Erythroblast (primary cell): ENCODE results near the gene INTS7.
A peak's percentile ranks its signal among the peaks of the same experiment; 100 is the strongest.
"Not testable (repeated sequence)": the region's sequence is repeated elsewhere in the genome, so short reads cannot be mapped to it uniquely, and the experiment has no call there.

Source experiments
- DNase-seq, 2 experiments: peaks; one replicate each; lab custom pipeline; 2025; lab: John Stamatoyannopoulos, UW
- GATA1 ChIP-seq: IDR thresholded peaks from 2 replicates; pipeline ENCODE4 v1.6.1; 2011; ENCODE audit warnings: low read depth, mild to moderate bottlenecking, control low read depth, low read length, moderate library complexity
- POLR2A ChIP-seq: IDR thresholded peaks from 2 replicates; pipeline ENCODE4 v1.6.1; 2011; ENCODE audit warnings: mild to moderate bottlenecking, low read length

Gene INTS7

GRCh38 chr1:211975152-211975941 lies 60.0 kb downstream of the INTS7 start:
- peak in 1 of 2 experiments; percentile 20 for DNase-seq
- TF ChIP-seq POLR2A (no peak), GATA1 (no peak)

GRCh38 chr1:211973541-211973940 lies 61.8 kb downstream of the INTS7 start:
- no peak for DNase-seq
- TF ChIP-seq GATA1 (no peak), POLR2A (no peak)

GRCh38 chr1:211968200-211968834 lies 67.0 kb downstream of the INTS7 start:
- TF ChIP-seq POLR2A (no peak), GATA1 (no peak)
- no peak for DNase-seq

GRCh38 chr1:211967704-211968103 lies 67.7 kb downstream of the INTS7 start:
- TF ChIP-seq POLR2A (no peak), GATA1 (no peak)
- DNase-seq = no peak

GRCh38 chr1:211965108-211965805 lies 70.1 kb downstream of the INTS7 start:
- TF ChIP-seq GATA1 (no peak), POLR2A (no peak)

GRCh38 chr1:211959680-211960079 lies 75.7 kb downstream of the INTS7 start:
- no peak for DNase-seq
- TF ChIP-seq POLR2A = no peak
- no peak for TF ChIP-seq GATA1

More at GRCh38 chr1:211965108-211965805, 70.1 kb downstream of the INTS7 start:
- DNase-seq = no peak

- DNase-seq = no peak
- TF ChIP-seq POLR2A (no peak), GATA1 (no peak)
These were observed 76.1 kb downstream of the INTS7 start for GRCh38 chr1:211959221-211959620.

GRCh38 chr1:211954028-211954427 lies 81.3 kb downstream of the INTS7 start:
- DNase-seq = not testable (repeated sequence)

- not testable (repeated sequence) for DNase-seq
These were observed 81.8 kb downstream of the INTS7 start for GRCh38 chr1:211953543-211953942.

GRCh38 chr1:211952299-211952698 lies 83.1 kb downstream of the INTS7 start:
- DNase-seq = no peak
- TF ChIP-seq GATA1 (no peak), POLR2A (no peak)

- no peak for DNase-seq
- TF ChIP-seq POLR2A = no peak
- TF ChIP-seq GATA1 = no peak
These were observed 83.5 kb downstream of the INTS7 start for GRCh38 chr1:211951856-211952255.

- TF ChIP-seq GATA1 (no peak), POLR2A (no peak)
- no peak for DNase-seq
These were observed 87.0 kb downstream of the INTS7 start for GRCh38 chr1:211948377-211948776.

GRCh38 chr1:211947396-211948295 lies 87.7 kb downstream of the INTS7 start:
- no peak for DNase-seq
- TF ChIP-seq POLR2A = no peak
- no peak for TF ChIP-seq GATA1
